Mucosa of stomach (tissue), 1 donor: ENCODE results near the gene ARMC5.
"Not testable (repeated sequence)": the region's sequence is repeated elsewhere in the genome, so short reads cannot be mapped to it uniquely, and the experiment has no call there.

Experiments used
- H3K27me3 ChIP-seq: one replicate; pipeline ENCODE4 v1.7.0; 2013; ENCODE audit warnings: mild to moderate bottlenecking, low read length; ENCODE audit not compliant: control insufficient read depth, insufficient read depth
- H3K36me3 ChIP-seq: one replicate; pipeline ENCODE4 v1.7.0; 2013; ENCODE audit warnings: low read length; ENCODE audit not compliant: control insufficient read depth, insufficient read depth
- H3K4me1 ChIP-seq: one replicate; pipeline ENCODE4 v1.7.0; 2013; ENCODE audit warnings: mild to moderate bottlenecking, low read length; ENCODE audit not compliant: control insufficient read depth, insufficient read depth
- H3K4me3 ChIP-seq: one replicate; pipeline ENCODE4 v1.7.0; 2013; ENCODE audit warnings: low read length
- H3K9ac ChIP-seq: one replicate; pipeline ENCODE4 v1.7.0; 2013; ENCODE audit warnings: mild to moderate bottlenecking, low read length, moderate library complexity
- H3K9me3 ChIP-seq: one replicate; pipeline ENCODE4 v1.7.0; 2013; ENCODE audit warnings: mild to moderate bottlenecking, low read length, moderate library complexity; ENCODE audit not compliant: control insufficient read depth
- donor health status: Pancreatic carcinoma.

Gene ARMC5

DNA sequence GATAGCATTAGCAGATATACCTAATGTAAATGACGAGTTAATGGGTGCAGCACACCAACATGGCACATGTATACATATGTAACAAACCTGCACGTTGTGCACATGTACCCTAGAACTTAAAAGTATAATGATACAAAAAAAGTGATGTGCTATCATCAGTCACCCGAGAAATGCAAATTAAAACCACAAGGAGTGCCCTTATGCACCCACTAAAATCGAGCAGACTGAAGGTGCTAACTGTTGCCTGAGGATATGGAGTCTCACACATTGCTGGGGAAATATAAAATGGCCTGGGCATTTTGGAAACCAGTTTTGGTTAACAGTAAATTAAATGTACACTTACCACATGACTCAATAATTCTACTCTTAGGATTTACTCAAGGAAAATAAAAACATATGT is 20.3 kb upstream of the ARMC5 start:
- not testable (repeated sequence) for H3K4me3 ChIP-seq, H3K4me1 ChIP-seq, H3K9ac ChIP-seq

DNA sequence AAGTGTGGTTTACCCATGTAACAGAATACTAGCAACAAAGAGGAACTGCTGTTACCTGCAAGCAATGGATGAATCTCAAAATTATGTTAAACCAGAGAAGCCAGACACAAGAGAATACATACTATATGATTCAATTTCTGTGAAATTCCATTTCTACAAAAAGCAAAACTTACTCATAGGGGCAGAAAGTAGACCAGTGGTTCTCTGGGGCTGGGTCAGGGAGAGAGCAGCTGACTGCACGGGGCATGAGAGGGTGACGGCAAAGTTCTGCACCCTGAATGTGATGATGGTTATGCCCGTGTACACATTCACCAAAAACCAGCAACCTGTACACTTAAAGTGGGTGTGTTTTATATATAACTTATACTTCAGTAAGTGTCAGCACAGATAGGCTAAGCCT is 19.8 kb upstream of the ARMC5 start:
- no peak overlapping the region for H3K9ac ChIP-seq

More for the DNA sequence above, 20.3 kb upstream of the ARMC5 start:
- not testable (repeated sequence) for H3K36me3 ChIP-seq, H3K27me3 ChIP-seq, H3K9me3 ChIP-seq

DNA sequence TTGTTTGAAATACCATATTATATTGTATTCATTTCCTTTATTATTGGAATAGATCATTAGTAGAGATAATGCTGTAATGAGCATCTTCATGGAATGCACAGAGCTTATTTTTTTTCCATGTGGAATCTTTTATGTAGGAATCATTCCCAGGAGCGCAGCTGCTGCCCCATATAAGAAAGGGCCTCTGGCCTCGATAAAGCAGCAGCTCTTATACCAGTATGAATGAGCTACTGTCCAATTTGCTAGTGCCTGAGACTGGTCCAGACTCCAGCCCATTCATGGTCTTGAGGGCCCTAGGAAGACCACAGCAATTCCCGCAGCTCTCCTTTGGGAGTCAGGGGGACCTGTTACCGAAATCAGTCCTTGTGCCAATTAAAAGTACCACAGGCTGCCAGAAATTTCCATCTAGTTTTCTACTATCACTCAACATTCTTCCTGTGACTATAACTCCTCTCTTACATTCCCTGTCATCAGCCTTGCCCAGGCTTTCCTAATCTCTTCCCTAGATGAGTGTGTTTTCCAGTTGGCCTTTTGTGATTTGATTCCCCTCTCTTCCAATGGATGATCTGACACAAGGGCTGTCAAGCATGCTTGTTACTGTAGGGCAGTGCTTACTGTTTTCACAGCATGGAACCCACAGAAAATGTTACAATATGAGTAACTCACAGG is 18.7 kb upstream of the ARMC5 start:
- H3K4me1 ChIP-seq: no peaks in the 10 kb centered on the region
- H3K4me3 ChIP-seq: no peak overlapping the region
- H3K9me3 ChIP-seq: no peaks in the 10 kb centered on the region
- H3K9ac ChIP-seq: no peak overlapping the region
- H3K36me3 ChIP-seq: no peaks in the 10 kb centered on the region
- H3K27me3 ChIP-seq: no peaks in the 10 kb centered on the region

More for the DNA sequence above, 19.8 kb upstream of the ARMC5 start:
- Histone ChIP-seq H3K27me3 (no peaks in the 10 kb centered on the region), H3K4me3 (no peak overlapping the region), H3K9me3 (no peaks in the 10 kb centered on the region), H3K4me1 (no peaks in the 10 kb centered on the region), H3K36me3 (no peaks in the 10 kb centered on the region)

DNA sequence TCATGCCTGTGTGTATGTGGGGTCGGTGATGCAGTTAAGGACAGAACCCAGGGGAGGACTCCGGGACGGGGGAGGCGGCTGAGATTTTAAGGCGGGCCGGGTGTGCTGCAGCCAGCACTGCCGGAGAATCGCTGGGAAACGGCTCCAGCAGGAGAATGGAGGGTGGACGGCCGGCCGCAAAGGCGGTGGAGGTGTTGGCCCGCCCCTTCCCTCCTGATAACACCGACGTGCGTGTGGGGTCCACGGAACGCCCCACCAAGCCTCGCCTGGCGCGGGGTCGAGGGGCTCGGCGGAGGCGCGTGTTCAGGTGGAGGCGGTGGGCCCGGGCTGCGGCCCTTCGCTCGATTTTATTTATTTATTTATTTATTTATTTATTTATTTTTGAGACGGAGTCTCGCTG is 17.3 kb upstream of the ARMC5 start:
- no peak overlapping the region for H3K4me3 ChIP-seq
- H3K4me1 ChIP-seq: no peaks in the 10 kb centered on the region
- H3K36me3 ChIP-seq: no peaks in the 10 kb centered on the region
- H3K9me3 ChIP-seq: no peaks in the 10 kb centered on the region
- H3K27me3 ChIP-seq: no peaks in the 10 kb centered on the region
- no peak overlapping the region for H3K9ac ChIP-seq

DNA sequence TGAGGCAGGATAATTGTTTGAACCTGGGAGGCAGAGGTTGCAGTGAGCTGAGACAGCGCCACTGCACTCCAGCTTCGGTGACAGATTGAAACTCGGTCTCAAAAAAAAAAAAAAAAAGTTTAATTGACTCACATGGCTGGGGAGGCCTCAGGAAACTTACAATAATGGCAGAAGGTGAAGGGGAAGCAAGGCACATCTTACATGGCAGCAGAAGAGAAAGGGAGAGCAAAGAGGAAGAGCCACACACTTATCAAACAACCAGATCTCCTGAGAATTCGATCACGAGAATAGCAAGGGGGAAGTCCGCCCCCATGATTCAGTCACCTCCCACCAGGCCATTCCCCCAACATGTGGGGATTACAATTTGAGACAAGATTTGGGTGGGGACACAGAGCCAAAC is 13.4 kb upstream of the ARMC5 start:
- H3K9ac ChIP-seq, H3K9me3 ChIP-seq, H3K4me1 ChIP-seq, H3K4me3 ChIP-seq, H3K36me3 ChIP-seq, H3K27me3 ChIP-seq: not testable (repeated sequence)

DNA sequence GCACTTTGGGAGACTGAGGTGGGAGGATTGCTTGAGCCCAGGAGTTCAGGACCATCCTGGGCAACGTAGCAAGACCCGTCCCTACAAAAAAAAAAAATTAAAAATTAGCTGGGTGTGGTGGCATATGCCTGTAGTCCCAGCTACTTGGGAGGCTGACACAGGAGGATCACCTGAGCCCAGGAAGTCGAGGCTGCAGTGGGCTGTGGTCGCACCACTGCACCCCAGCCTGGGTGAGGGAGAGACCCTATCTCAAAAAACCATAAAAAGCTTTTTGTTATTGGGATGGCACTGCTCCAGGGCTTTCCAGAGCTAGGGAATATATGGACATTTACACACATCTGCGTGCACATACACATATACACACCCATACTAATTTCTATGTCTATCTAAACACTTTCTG is 8.1 kb upstream of the ARMC5 start:
- Histone ChIP-seq H3K27me3 (no peaks in the 10 kb centered on the region), H3K9me3 (no peaks in the 10 kb centered on the region), H3K9ac (no peak overlapping the region), H3K4me3 (no peak overlapping the region), H3K36me3 (no peaks in the 10 kb centered on the region), H3K4me1 (no peaks in the 10 kb centered on the region)

DNA sequence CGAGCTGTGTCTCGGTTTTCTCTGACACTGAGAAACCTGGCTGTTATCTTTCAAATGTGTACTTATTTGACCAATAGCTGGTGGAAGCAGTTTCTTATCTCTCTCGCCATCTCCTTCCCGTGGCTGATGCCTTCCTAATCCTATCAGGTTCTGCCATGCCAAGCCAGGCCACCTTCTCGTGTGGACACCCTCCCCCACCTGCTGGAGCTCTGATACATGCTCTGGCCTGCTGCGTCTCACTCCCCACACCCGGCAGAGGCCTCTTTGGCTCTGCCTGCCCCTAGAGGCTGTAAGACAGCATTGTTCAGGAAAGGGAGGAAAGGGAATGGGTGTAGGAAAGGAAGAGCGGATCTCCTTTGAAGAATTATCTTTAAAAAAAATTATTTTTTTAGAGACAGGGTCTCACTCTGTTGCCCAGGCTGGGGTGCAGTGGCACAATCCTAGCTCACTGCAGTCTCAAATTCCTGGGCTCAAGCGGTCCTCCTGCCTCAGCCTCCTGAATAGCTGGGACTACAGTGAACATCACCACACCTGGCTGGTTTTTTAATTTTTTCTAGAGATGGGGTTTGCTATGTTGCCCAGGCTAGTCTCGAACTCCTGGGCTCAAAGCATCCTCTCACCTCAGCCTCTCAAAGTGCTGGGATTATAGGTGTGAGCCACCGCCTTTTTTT is 7.5 kb upstream of the ARMC5 start:
- H3K27me3 ChIP-seq: no peaks in the 10 kb centered on the region

DNA sequence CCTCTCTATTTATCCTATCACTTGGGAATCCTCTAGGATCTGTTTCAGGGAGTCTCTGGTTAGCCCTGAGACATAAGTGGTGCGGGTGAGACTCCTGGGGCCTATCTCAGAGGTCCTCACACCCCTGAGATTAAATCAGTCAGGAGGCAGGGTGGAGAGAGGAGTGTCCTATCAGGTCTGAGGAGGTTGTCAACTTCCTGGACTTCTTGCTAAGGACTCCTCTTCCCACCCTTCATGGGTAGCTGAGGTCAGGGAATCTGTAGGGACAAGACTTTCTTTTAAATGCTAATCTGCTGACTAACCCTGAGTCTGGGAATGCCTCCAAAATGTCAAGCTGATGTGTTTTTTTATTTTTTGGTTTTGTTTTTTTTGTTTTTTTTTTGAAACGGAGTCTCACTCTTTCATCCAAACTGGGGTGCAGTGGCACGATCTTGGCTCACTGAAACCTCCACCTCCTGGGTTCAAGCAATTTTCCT is 6.6 kb upstream of the ARMC5 start:
- Histone ChIP-seq H3K27me3 (no peaks in the 10 kb centered on the region), H3K9ac (no peak overlapping the region), H3K4me3 (no peak overlapping the region), H3K36me3 (no peaks in the 10 kb centered on the region), H3K9me3 (no peaks in the 10 kb centered on the region), H3K4me1 (peaks cover 13% of the 10 kb centered on the region)

More for the DNA sequence above, 7.5 kb upstream of the ARMC5 start:
- H3K36me3 ChIP-seq: no peaks in the 10 kb centered on the region
- no peak overlapping the region for H3K4me3 ChIP-seq
- no peaks in the 10 kb centered on the region for H3K9me3 ChIP-seq
- H3K9ac ChIP-seq: no peak overlapping the region
- H3K4me1 ChIP-seq: peaks cover 5% of the 10 kb centered on the region

DNA sequence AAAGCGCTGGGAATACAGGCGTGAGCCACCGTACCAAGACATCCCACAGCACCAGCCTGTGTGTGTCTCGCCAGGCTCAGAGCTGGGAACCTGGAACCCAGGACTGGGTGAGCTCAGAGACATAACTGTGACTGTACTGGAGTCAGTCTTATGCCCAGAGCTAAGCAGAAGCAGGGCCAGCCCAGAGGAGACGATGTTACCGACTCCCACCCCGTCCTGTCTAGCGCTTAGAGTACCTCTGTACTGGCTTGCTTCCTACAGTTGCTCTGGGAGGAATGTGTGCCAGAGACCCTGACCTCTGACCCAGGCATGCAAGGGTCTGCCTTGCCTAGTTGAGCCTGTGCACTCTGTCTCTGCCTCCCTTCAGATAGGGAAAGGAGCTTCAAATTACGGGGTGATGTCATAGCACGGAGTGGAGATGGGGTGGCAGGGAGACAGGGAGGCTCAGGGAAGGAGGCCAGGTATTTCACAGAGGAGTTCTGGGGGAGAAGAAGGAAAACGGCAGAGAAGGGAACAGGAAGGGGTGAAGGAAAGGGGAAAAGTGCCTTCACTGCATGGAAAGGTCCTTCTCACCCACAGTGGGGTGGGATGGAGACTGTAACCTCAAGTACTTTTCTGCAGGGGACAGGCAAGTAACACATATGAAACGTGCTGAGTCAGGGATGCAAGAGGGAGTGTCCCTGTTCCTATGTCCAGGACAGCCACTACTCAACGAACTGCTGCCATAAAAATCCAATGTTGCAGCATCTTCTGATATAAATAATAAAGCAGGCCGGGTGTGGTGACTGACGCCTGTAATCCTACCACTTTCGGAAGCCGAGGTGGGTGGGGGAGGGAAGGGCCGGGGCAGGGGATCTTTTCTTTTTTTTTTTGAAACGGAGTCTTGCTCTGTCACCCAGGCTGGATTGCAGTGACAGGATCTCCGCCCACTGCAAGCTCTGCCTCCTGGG is 5.8 kb upstream of the ARMC5 start:
- no peaks in the 10 kb centered on the region for H3K27me3 ChIP-seq
- H3K9ac ChIP-seq: no peak overlapping the region
- H3K36me3 ChIP-seq: no peaks in the 10 kb centered on the region

DNA sequence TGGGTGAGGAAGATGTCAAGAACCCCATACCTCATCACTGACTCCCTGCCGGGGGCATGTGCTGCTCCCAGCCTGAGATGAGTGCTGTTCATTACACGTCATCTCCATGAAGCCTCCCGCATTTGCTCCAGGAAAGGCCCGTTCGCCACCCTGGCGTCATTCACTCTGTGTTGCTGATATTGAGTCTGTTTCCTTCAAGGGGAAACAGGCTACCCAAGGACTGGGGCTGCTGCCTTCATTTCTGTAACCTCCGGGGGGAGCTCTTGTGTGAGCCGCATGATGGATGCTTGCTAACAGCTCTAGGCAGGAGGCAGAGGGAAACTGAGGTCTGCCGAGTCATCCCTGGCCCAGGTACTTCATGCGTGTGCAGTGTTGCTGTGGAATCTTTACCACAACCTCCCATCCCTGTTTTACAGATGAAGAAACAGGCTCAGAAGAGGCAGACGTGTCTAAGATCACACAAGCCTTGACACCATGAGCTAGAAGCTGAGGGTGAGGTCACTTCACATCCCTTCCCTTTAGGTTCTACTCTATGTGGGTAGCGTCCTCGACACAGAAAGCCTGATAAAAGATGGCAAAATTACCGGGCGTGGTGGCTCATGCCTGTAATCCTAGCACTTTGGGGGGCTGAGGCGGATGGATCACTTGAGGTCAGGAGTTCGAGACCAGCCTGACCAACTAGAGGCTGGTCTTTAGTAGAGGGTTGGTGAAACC is 3.5 kb upstream of the ARMC5 start:
- Histone ChIP-seq H3K4me1 (peaks cover 24% of the 10 kb centered on the region), H3K9ac (no peak overlapping the region), H3K9me3 (no peaks in the 10 kb centered on the region), H3K27me3 (no peaks in the 10 kb centered on the region), H3K36me3 (no peaks in the 10 kb centered on the region), H3K4me3 (no peak overlapping the region)

More for the DNA sequence above, 5.8 kb upstream of the ARMC5 start:
- H3K4me3 ChIP-seq: no peak overlapping the region
- no peaks in the 10 kb centered on the region for H3K9me3 ChIP-seq
- H3K4me1 ChIP-seq: peaks cover 17% of the 10 kb centered on the region

DNA sequence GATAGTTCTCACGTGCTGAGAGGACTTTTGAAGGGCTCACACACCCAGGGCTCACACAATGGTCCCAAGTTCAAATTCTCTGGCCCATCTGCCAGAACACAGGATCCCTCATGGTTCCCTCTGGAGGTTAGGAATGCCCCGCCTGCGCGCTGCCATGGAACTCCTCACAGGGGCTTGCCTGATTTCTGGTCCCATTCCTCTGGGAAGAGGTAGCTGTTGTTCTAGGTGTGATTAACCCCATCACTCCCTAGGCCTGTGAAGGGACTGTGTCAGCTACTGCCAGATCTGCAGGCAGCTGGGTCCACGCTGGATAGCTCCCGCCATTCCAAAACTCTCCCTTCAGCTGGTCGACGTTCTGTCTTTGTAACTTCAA is 2.3 kb upstream of the ARMC5 start:
- Histone ChIP-seq H3K36me3 (no peaks in the 10 kb centered on the region), H3K4me3 (no peak overlapping the region), H3K9ac (no peak overlapping the region), H3K9me3 (no peaks in the 10 kb centered on the region), H3K27me3 (no peaks in the 10 kb centered on the region), H3K4me1 (peaks cover 24% of the 10 kb centered on the region)
